Fibroblast of the aortic adventitia (primary cell): ENCODE results near the gene SLC29A4. TPM values are rescaled to one million over a fixed set of nuclear protein-coding genes. Genes with fewer than 3 reads are reported as not detected.
"Not testable (repeated sequence)": the region's sequence is repeated elsewhere in the genome, so short reads cannot be mapped to it uniquely, and the experiment has no call there.

ENCODE experiments used
- DNase-seq: peaks from one replicate; pipeline ENCODE4 v3.0.0-alpha.2; 2010; ENCODE audit warnings: low read depth
- H3K4me3 ChIP-seq: 2 replicates; pipeline ENCODE4 v1.5.1; 2011; ENCODE audit warnings: low read depth, mild to moderate bottlenecking, control low read depth, low read length, moderate library complexity
- CTCF ChIP-seq: IDR thresholded peaks from 2 replicates; pipeline ENCODE4 v1.5.1; 2011; ENCODE audit warnings: mild to moderate bottlenecking, low read length, control low read depth, inconsistent platforms; ENCODE audit not compliant: insufficient read depth
- total RNA-seq: library from RNA; depleted of rRNA; stranded (reverse); fragments of >200 nt; gene quantifications from 2 replicates; pipeline ENCODE4 v1.2.3, GENCODE V29; 2012; ENCODE audit warnings: low replicate concordance

SLC29A4 gene
- total RNA-seq, 1 donor, result 0.90 TPM

DNA sequence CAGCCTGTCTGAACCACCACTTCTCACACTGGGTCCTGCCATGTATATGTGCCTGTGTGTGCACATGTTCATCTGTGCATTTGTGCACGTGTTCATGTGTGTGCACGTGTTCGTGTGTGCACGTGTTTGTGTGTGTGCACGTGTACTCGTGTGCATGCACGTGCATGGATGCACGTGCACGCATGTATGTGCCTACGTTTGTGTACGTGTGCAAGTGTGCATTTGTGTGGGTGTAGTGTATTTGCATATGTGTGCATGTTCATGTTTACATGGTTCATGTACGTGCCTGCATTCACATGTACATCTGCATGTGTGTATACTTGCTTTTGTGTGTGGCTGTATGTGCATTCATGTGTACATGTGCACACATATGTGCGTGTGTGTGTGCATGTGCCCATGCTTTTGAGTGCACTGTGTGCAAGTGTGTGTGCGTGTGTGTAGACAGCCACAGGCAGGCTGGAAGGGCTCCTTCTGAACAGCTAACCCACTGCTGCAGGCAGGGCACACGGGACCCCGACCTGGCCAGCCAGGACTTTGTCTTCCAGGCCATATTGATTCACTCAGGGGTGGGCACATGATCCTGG lies 28.2 kb downstream of the SLC29A4 start:
- no peak for DNase-seq
- no peak for TF ChIP-seq CTCF
- no peak overlapping the region for H3K4me3 ChIP-seq

DNA sequence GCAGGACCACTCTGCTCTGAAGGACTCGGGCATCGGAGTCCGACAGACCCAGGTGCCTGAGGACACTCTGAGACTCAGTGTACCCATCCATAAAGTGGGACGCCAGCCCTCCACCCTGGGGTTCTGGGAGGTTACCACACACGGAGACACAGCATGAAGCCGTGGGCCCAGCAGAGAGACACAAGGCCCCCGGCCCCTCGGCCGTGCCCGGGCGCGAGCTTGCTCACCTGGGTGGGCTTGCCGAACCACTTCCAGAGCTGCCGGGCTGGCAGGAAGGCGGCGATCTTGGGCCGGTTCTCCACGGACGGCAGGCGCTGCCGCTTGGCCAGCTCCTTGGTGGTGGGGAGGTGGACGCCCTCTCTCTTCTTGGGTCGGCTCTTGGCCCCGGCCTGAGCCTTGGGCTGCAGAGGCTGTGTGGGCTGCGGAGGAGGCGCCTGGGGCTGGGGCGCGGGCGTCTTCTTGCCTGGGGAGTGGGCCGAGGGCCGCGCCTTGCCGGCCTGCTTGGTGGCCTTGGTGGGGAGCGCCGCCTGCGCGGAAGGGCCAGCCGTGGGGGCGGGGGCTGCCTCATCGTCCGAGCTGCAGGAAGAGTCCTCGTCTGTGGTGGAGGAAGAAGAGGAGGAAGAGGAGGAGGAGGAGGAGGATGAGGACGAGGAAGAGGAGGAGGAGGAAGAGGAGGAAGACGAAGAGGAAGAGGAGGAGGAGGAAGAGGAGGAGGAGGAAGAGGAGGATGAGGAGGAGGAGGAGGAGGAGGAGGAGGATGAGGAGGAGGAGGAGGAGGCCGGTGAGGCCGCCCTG lies 29.7 kb downstream of the SLC29A4 start:
- not testable (repeated sequence) for H3K4me3 ChIP-seq, DNase-seq

- DNase-seq, result not testable (repeated sequence)
These were observed 30.5 kb downstream of the SLC29A4 start for GRCh38 chr7:5313076-5313885.

GRCh38 chr7:5314864-5315263 lies 32.1 kb downstream of the SLC29A4 start:
- DNase-seq, result no peak
- H3K4me3 ChIP-seq, result no peak overlapping the region
- TF ChIP-seq CTCF, result no peak

More at GRCh38 chr7:5313076-5313885, 30.5 kb downstream of the SLC29A4 start:
- not testable (repeated sequence) for H3K4me3 ChIP-seq

- DNase-seq, result no peak
- no peak overlapping the region for H3K4me3 ChIP-seq
- no peak for TF ChIP-seq CTCF
These were observed 33.0 kb downstream of the SLC29A4 start for GRCh38 chr7:5315761-5316160.

- not testable (repeated sequence) for H3K4me3 ChIP-seq, DNase-seq
These were observed 35.9 kb downstream of the SLC29A4 start for GRCh38 chr7:5318613-5319012.

DNA sequence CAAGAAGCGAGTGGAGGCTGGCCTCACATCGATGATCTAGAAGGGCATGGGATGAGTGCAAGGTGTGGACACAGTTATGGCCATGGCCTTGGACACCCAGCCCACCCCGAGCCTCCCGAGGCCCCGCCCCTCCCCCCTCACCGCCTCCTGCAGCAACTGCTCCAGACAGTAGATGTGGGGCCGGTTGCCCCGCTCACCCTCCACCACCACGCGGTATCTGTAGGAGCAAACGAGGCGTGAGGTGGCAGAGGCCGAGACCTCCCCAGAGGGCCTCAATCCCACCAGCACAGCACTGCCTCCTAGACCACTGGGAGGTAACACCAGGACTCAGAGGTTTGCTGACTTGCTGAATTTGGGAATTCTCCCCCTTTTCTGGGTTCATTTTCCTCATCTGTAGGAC lies 37.6 kb downstream of the SLC29A4 start:
- TF ChIP-seq CTCF, result no peak
- H3K4me3 ChIP-seq, result no peak overlapping the region
- DNase-seq, result no peak

GRCh38 chr7:5320802-5321396 lies 38.2 kb downstream of the SLC29A4 start:
- TF ChIP-seq CTCF, result no peak
- no peak for DNase-seq
- no peak overlapping the region for H3K4me3 ChIP-seq
